Activated CD4-positive, alpha-beta T cell treated with anti-CD3 and anti-CD28 coated beads, Interleukin-2, amount 50 U/mL, for 4 hours (primary cell): ENCODE measurements around the gene WDR18.

Experiments used
- DNase-seq, 2 experiments: peaks; one replicate each; pipeline ENCODE4 v3.0.0-alpha.2; 2020

The WDR18 gene

DNA sequence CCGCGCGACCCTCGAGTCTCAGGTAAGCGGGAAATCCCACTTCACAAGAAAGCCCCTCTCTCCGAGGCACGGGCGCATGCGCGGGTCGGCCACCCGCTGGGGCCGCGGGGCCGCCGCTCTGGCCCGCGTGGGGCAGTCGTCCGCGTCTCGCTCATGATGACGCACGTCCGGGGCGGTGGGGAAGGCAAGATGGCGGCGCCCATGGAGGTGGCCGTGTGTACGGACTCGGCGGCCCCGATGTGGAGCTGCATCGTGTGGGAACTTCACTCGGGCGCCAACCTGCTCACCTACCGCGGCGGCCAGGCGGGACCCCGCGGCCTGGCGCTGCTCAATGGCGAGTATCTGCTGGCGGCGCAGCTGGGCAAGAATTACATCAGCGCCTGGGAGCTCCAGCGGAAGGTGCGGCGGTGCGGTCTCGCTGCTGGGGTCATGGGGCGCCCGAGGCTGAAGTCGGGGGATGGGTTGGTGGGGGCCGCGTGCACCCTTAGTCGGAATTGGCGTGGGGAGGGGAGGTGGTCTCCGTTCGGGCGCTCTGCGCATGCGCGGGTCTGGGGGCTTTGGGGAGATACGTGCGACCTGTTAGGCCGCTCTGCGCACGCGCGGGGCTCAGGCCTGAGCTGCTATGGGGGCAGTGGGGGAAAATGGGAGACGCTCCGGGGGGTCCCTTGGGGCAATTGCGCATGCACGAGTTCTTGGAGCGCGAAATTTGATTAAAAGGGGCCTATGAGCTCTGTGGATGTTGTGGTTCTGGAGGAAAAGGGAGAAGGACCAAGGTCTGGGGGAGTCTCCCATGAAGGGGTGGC, at the start of gene WDR18:
Gene WDR18, plus strand, starts transcription at position 181 of the 803 bp plus-strand sequence. Its CDS starts 9 bp downstream, at position 190.
- peak; percentile 80 to 82 for DNase-seq

DNA sequence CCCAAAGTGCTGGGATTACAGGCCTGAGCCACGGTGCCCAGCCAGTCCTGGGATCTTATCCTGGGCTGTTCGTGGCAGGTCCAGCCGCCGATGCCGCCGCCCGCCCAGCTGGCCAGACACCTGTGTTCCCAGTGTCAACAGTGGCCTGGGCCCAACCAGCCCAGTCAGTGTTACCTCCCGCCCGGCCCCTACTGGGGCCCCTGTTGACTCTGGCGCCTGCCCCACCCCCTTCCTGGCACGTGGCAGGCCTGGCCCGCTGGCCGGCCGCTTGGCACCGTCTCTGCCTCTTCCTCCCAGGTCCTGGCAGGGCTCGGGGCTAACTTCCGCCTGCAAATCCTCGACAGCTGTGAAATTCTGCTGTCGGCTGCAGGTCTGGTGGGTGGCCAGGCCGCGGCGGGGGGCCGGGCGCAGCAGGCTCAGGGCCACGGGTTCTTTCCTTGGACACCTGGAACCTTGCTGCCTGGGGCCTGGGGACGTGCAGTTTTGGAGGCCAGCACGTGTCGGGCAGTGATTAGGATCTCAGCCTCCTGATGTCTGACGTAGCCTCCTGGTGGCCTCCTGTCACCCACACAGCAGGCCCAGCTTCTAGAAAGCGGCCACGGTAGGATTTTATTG, 49.2 kb upstream of the WDR18 start:
- DNase-seq, result no peak

DNA sequence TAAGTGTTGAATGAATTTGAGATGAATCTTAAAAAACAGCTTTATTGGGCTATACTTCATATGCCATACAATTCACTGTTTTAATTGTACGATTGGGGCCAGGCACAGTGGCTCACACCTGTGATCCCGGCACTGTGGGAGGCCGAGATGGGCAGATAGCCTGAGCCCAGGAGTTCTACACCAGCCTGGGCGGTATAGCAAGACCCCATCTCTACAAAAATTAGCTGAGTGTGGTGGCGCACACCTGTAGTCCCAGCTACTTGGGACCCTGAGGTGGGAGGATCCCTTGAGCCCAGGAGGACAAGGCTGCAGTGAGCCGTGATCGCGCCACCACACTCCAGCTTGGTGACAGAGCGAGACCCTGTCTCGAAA, 48.0 kb upstream of the WDR18 start:
- no peak for DNase-seq

GRCh38 chr19:937259-937694, 46.9 kb upstream of the WDR18 start:
- DNase-seq, result peak; percentile 31 to 48

DNA sequence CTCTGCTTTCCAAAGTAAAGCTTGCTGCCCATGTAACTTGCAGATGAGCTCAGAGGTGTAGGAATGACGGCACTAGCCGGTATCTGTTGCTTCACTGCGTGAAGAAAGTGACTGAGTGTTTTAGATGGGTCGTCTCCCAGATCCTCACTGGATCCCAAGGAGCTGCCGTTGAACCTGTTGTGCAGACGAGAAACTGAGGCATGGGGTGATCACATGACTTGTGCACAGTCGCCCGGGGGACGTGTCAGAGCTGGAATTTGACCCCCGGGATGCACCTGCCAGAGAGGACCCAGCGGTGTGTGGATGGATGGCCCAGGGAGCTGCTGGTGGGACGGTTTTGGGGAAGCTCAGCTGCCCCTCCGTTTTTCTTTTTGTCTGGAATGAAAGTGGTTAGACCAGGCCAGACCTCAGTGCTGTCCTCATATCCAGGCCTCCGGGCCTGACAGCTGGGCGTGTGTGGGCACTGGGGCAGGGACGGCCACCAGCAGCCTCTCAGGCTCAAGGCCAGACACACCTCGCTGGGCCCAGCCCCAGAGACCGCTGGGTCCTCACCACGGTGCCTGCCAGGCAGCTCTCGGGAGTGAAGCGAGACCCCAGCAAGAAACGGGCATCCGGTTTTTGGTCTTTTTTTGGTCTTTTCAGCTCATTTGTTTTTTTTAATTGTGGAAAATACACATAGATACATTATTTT, 45.8 kb upstream of the WDR18 start:
- DNase-seq, result no peak

GRCh38 chr19:939439-939838, 44.7 kb upstream of the WDR18 start:
- no peak for DNase-seq

GRCh38 chr19:939922-940321, 44.2 kb upstream of the WDR18 start:
- DNase-seq, result no peak

- peak; percentile 59 to 64 for DNase-seq
Measured at GRCh38 chr19:940591-941291, 43.4 kb upstream of the WDR18 start.

DNA sequence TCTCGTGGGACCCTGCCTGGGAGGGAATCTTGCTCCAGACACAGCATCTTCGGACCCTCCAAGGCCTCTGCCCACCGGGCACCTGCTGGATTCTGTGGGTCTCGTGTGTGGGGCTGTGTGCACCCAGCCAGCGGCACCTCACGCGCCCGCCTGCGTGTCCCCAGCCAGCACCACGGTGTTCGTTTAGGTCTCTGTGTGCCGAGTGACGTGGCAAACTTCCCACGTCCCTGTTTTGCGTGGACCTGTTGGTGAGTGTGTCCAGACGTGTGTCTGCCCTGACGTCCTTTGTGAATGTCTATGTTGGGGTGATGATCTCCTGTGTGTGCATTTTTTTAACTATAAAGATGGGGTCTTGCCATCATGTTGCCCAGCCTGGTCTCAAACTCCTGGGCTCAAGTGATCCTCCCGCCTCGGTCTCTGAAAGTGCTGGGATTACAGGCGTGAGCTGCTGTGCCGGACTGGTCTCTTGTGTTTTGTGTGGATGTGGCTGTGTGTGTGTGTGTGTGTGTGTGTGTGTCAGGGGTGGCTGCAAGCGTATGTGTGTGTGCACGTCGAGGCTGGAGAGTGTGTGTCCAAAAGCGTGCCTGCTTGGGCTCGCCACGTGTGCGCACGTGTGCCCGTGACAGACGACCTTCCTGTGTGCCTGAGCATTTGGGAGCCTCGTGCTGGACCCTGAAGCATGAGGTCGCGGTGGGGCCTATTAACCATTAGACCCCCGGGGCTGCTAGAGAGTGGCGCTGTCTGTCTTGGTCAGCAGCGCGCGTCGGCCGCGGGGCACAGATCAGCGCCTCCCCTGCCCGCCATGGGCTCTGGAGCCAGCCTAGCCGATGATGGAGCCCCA, 42.6 kb upstream of the WDR18 start:
- DNase-seq, result no peak

GRCh38 chr19:942133-942645, 42.0 kb upstream of the WDR18 start:
- DNase-seq, result no peak

DNA sequence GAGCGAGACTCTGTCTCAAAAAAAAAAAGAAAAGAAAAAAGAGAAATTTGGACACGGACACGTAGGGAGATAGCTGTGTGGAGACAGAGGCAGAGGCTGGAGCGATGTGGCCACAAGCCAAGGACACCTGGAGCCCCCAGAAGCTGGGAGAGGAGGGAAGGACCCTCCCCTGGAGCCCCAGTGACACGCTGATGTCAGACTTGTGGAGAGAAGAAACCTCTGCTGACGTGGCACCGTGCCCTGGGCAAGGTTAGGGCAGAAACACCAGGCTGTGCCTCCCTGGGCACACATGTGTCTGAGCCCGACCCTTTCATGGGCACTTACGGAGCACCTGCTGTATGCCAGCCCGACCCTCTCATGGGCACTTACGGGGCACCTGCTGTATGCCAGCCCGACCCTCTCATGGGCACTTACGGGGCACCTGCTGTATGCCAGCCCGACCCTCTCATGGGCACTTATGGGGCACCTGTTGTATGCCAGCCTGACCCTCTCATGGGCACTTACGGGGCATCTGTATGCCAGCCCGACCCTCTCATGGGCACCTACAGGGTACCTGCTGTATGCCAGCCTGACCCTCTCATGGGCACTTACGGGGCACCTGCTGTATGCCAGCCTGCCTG, 40.5 kb upstream of the WDR18 start:
- no peak for DNase-seq

- DNase-seq, result no peak
Measured at GRCh38 chr19:944171-944567, 40.0 kb upstream of the WDR18 start.

- no peak for DNase-seq
Measured at GRCh38 chr19:944663-945241, 39.4 kb upstream of the WDR18 start.

GRCh38 chr19:945401-946252, 38.5 kb upstream of the WDR18 start:
- DNase-seq, result no peak

DNA sequence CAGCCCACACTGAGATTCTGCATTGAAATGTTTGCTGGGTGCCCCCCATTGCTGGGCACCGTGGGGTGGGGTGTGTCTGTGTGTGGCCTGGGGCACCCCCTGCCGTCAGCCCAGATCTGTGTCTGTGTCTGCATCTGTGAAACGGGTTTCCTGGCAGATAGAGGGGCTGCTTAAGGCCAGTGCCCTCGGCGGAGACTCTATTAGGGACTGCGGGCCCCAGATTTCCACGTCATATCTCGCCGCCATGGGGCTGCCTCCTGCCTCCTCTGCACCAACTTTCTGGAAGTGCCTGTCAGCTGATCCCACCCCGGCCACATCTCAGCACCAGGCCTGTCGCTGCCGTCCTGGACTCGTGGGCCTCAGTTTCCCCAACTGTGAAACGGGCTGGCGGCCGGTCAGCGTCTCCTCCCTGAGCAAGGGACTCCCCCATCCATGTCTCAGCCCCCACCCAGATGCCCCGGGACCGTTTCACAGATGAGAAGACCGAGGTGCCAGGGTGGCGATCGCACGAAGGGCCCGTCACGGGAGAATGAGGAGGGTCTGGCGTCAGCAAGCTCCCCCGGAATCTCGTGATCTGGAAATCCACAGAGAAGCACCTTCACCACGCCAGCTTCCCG, 36.9 kb upstream of the WDR18 start:
- no peak for DNase-seq

DNA sequence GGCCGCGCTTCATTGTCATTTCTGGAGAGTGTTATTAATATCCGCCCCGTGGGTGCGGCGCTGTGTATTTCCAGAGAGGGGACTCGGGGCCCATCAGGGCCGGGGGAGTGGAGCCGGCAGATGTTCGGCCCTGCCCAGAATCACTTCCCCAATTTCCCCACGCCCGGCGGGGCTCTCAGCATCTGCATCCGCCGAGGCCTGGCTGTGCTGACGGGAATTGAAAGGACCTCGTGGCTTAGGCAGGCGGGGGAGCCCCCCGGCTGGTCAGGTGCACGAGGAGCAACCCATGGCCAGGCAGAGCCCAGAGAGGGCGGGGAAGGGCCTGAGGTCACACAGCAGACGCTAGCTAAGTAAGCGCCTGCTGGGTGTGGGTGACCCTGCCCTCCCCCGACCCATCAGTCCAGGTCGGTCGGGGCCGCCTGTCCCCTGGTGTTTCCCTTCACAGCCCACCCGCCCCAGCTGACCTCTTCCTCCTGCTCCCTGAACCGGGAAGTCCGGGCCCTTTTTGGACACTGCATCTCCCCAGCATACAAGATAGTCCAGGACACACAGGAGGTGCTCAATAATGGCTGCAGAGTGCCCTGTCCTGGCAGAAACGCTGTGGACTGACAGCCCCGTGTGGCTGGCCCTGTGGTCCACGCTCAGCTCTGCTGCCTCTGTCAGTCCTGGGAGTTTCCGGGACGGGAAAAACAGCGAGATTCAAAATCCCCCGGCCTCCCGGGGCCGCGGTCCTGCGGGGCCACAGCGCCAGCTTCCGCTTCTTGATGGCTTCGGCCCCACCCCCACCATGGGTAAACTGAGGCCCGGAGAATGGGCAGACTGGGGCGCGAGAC, 36.2 kb upstream of the WDR18 start:
- no peak for DNase-seq

DNA sequence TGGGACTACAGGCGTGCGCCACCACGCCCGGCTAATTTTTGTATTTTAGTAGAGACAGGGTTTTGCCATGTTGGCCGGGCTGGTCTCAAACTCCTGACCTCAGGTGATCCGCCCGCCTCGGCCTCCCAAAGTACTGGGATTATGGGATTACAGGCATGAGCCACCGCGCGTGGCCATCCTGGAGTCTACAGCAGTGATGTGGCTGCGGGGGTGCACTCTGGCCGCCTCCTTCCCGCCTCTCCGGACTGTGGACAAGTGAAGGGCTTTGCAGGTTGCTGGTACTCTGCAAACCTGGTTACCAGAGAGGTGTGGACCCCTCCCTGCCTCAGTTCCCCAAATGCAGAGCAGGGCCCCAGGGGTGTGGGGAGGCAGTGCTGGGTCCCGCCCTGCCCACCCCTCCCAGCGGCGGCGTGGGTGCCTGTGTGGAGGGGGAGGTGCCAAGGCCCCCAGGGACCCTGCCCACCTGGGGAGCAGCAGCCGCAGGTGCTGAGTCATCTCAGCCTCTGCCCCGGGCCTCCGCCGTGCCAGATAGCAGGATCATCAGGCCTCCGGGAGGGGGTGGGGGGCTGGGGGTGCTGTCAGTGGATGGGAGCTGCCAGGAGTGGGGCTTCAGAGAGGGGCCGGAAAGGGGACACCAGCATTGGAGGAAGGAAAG, 35.2 kb upstream of the WDR18 start:
- DNase-seq, result no peak

DNA sequence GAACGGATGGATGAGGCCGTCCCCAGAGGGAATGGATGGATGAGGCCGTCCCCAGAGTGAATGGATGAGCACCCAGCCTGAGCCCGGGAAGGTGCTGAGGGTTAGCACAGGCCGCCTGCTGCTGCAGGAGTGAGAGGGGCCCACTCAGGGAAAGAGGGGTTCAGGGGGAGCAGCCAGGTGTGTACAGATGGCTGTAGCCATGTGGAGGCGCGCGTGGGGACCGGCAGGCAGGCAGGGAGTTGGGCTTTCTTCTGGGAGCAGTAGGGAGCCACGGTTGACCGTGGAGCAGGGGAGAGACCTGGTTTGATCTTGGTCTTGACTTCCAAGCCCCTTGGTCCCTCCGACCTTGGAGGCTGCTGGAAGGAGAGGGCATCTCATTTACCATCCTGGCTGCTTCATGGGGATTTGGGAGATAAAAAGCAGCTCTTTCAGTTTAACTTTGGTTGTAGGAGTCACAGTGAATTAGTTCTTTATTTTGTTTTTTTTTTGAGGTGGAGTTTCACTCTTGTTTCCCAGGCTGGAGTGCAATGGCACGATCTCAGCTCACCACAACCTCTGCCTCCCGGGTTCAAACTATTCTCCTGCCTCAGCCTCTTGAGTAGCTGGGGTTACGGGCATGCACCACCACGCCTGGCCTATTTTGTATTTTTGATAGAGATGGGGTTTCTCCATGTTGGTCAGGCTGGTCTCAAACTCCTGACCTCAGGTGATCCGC, 33.6 kb upstream of the WDR18 start:
- no peak for DNase-seq
